ENCODE measurements around the gene SRRM1. TPM values are rescaled to one million over a fixed set of nuclear protein-coding genes. Genes with fewer than 3 reads are reported as not detected.

SRRM1 gene
- total RNA-seq, 1 donor from 2014 or later, result 242 TPM

GRCh38 chr1:24632832-24633175 is 10.3 kb upstream of the SRRM1 start:
- peaks cover 24% of the 10 kb centered on the region for H3K27me3 Mint-ChIP-seq (ENCODE audit: insufficient read depth)
- H3K4me3 Mint-ChIP-seq, result no peak overlapping the region
- no peak for DNase-seq (ENCODE audit: low spot score)
- no peaks in the 10 kb centered on the region for H3K4me1 Mint-ChIP-seq (ENCODE audit: low read depth)
- H3K36me3 Mint-ChIP-seq (ENCODE audit: low read depth), result no peaks in the 10 kb centered on the region
- no peak overlapping the region for H3K27ac Mint-ChIP-seq
- H3K9me3 Mint-ChIP-seq, result no peaks in the 10 kb centered on the region
- intact Hi-C loops (cut with micrococcal nuclease), result no loop called here

GRCh38 chr1:24635195-24635843 is 7.8 kb upstream of the SRRM1 start:
- no peak overlapping the region for H3K4me3 Mint-ChIP-seq
- DNase-seq (ENCODE audit: low spot score), result no peak
- no peaks in the 10 kb centered on the region for H3K9me3 Mint-ChIP-seq
- intact Hi-C loops (cut with micrococcal nuclease), result loop anchor here (1.0 to 2.0 kb wide), 5 partner anchors 42 to 436 kb away; no protein-coding TSS in a partner anchor
- peaks cover 15% of the 10 kb centered on the region for H3K27me3 Mint-ChIP-seq (ENCODE audit: insufficient read depth)
- no peak overlapping the region for H3K27ac Mint-ChIP-seq
- no peaks in the 10 kb centered on the region for H3K36me3 Mint-ChIP-seq (ENCODE audit: low read depth)
- no peaks in the 10 kb centered on the region for H3K4me1 Mint-ChIP-seq (ENCODE audit: low read depth)

GRCh38 chr1:24636661-24637357 is 6.3 kb upstream of the SRRM1 start:
- H3K4me3 Mint-ChIP-seq, result no peak overlapping the region
- peaks cover 8% of the 10 kb centered on the region for H3K4me1 Mint-ChIP-seq (ENCODE audit: low read depth)
- intact Hi-C loops (cut with micrococcal nuclease), result no loop called here
- no peak for DNase-seq (ENCODE audit: low spot score)
- H3K27ac Mint-ChIP-seq, result no peak overlapping the region
- H3K36me3 Mint-ChIP-seq (ENCODE audit: low read depth), result no peaks in the 10 kb centered on the region
- H3K9me3 Mint-ChIP-seq, result no peaks in the 10 kb centered on the region
- peaks cover 6% of the 10 kb centered on the region for H3K27me3 Mint-ChIP-seq (ENCODE audit: insufficient read depth)

- H3K9me3 Mint-ChIP-seq, result no peaks in the 10 kb centered on the region
- H3K36me3 Mint-ChIP-seq (ENCODE audit: low read depth), result peaks cover 2% of the 10 kb centered on the region
- intact Hi-C loops (cut with micrococcal nuclease), result no loop called here
- no peak for DNase-seq (ENCODE audit: low spot score)
- peaks cover 6% of the 10 kb centered on the region for H3K27me3 Mint-ChIP-seq (ENCODE audit: insufficient read depth)
- H3K27ac Mint-ChIP-seq, result peak overlapping the region; percentile 42
- no peak overlapping the region for H3K4me3 Mint-ChIP-seq
- H3K4me1 Mint-ChIP-seq (ENCODE audit: low read depth), result peaks cover 11% of the 10 kb centered on the region
Measured at GRCh38 chr1:24639094-24639493, 4.0 kb upstream of the SRRM1 start.

GRCh38 chr1:24639881-24640280 is 3.2 kb upstream of the SRRM1 start:
- Mint-ChIP-seq H3K27me3 (ENCODE audit: insufficient read depth) (peaks cover 6% of the 10 kb centered on the region), H3K9me3 (no peaks in the 10 kb centered on the region), H3K4me3 (no peak overlapping the region), H3K27ac (peak overlapping the region; percentile 42), H3K4me1 (ENCODE audit: low read depth) (peaks cover 19% of the 10 kb centered on the region), H3K36me3 (ENCODE audit: low read depth) (peaks cover 7% of the 10 kb centered on the region)
- no peak for DNase-seq (ENCODE audit: low spot score)
- intact Hi-C loops (cut with micrococcal nuclease), result loop anchor here (5.0 to 10.0 kb wide), 3 partner anchors 158 to 655 kb away; partner anchors contain the start of gene SRSF10

GRCh38 chr1:24640288-24640687 is 2.8 kb upstream of the SRRM1 start:
- Mint-ChIP-seq H3K9me3 (no peaks in the 10 kb centered on the region), H3K27me3 (ENCODE audit: insufficient read depth) (peaks cover 6% of the 10 kb centered on the region), H3K4me3 (peak overlapping the region; percentile 31), H3K4me1 (ENCODE audit: low read depth) (peaks cover 23% of the 10 kb centered on the region), H3K27ac (no peak overlapping the region), H3K36me3 (ENCODE audit: low read depth) (peaks cover 11% of the 10 kb centered on the region)
- DNase-seq (ENCODE audit: low spot score), result no peak
- intact Hi-C loops (cut with micrococcal nuclease), result loop anchor here (5.0 to 10.0 kb wide), 3 partner anchors 158 to 655 kb away; partner anchors contain the start of gene SRSF10

GRCh38 chr1:24641646-24642151 is 1.4 kb upstream of the SRRM1 start:
- peaks cover 32% of the 10 kb centered on the region for H3K4me1 Mint-ChIP-seq (ENCODE audit: low read depth)
- peak overlapping the region; percentile 94 for H3K4me3 Mint-ChIP-seq
- peaks cover under 1% of the 10 kb centered on the region for H3K27me3 Mint-ChIP-seq (ENCODE audit: insufficient read depth)
- peak overlapping the region; percentile 96 for H3K27ac Mint-ChIP-seq
- intact Hi-C loops (cut with micrococcal nuclease), result loop anchor here (1.0 to 10.0 kb wide), 7 partner anchors 107 to 657 kb away; partner anchors contain the start of genes RSRP1 and SRSF10
- peaks cover 21% of the 10 kb centered on the region for H3K36me3 Mint-ChIP-seq (ENCODE audit: low read depth)
- H3K9me3 Mint-ChIP-seq, result no peaks in the 10 kb centered on the region
- no peak for DNase-seq (ENCODE audit: low spot score)

- Mint-ChIP-seq H3K4me3 (peak overlapping the region; percentile 94), H3K27ac (peak overlapping the region; percentile 81), H3K9me3 (no peaks in the 10 kb centered on the region), H3K27me3 (ENCODE audit: insufficient read depth) (no peaks in the 10 kb centered on the region), H3K4me1 (ENCODE audit: low read depth) (peaks cover 51% of the 10 kb centered on the region), H3K36me3 (ENCODE audit: low read depth) (peaks cover 37% of the 10 kb centered on the region)
- intact Hi-C loops (cut with micrococcal nuclease), result loop anchor here (1.0 to 10.0 kb wide), 10 partner anchors 102 to 684 kb away; partner anchors contain the start of genes CLIC4, NIPAL3, PNRC2 and RSRP1
- DNase-seq (ENCODE audit: low spot score), result peak; percentile 44
Measured at GRCh38 chr1:24643363-24644099, 429 bp downstream of the SRRM1 start.

GRCh38 chr1:24644100-24644384 is 940 bp downstream of the SRRM1 start:
- Mint-ChIP-seq H3K4me1 (ENCODE audit: low read depth) (peaks cover 51% of the 10 kb centered on the region), H3K36me3 (ENCODE audit: low read depth) (peaks cover 40% of the 10 kb centered on the region), H3K27ac (peak overlapping the region; percentile 80), H3K9me3 (no peaks in the 10 kb centered on the region), H3K4me3 (peak overlapping the region; percentile 94), H3K27me3 (ENCODE audit: insufficient read depth) (no peaks in the 10 kb centered on the region)
- DNase-seq (ENCODE audit: low spot score), result peak; percentile 17
- intact Hi-C loops (cut with micrococcal nuclease), result loop anchor here (1.0 to 10.0 kb wide), 4 partner anchors 162 to 659 kb away; partner anchors contain the start of gene SRSF10

- H3K27me3 Mint-ChIP-seq (ENCODE audit: insufficient read depth), result no peaks in the 10 kb centered on the region
- no peak for DNase-seq (ENCODE audit: low spot score)
- no peak overlapping the region for H3K27ac Mint-ChIP-seq
- H3K36me3 Mint-ChIP-seq (ENCODE audit: low read depth), result peaks cover 74% of the 10 kb centered on the region
- no peak overlapping the region for H3K4me3 Mint-ChIP-seq
- H3K4me1 Mint-ChIP-seq (ENCODE audit: low read depth), result peaks cover 56% of the 10 kb centered on the region
- H3K9me3 Mint-ChIP-seq, result no peaks in the 10 kb centered on the region
- intact Hi-C loops (cut with micrococcal nuclease), result loop anchor here (10.0 kb wide), 1 partner anchor 664 kb away; the partner anchor contains the start of gene SRSF10
Measured at GRCh38 chr1:24648919-24649318, 5.8 kb downstream of the SRRM1 start.

GRCh38 chr1:24652382-24652781 is 9.3 kb downstream of the SRRM1 start:
- intact Hi-C loops (cut with micrococcal nuclease), result no loop called here
- Mint-ChIP-seq H3K36me3 (ENCODE audit: low read depth) (peaks cover 74% of the 10 kb centered on the region), H3K27ac (no peak overlapping the region), H3K9me3 (no peaks in the 10 kb centered on the region), H3K4me3 (no peak overlapping the region), H3K27me3 (ENCODE audit: insufficient read depth) (no peaks in the 10 kb centered on the region), H3K4me1 (ENCODE audit: low read depth) (peaks cover 43% of the 10 kb centered on the region)
- DNase-seq (ENCODE audit: low spot score), result no peak

GRCh38 chr1:24654010-24654409 is 10.9 kb downstream of the SRRM1 start:
- Mint-ChIP-seq H3K4me1 (ENCODE audit: low read depth) (peaks cover 40% of the 10 kb centered on the region), H3K36me3 (ENCODE audit: low read depth) (peaks cover 69% of the 10 kb centered on the region), H3K27me3 (ENCODE audit: insufficient read depth) (no peaks in the 10 kb centered on the region), H3K4me3 (no peak overlapping the region), H3K9me3 (no peaks in the 10 kb centered on the region), H3K27ac (no peak overlapping the region)
- intact Hi-C loops (cut with micrococcal nuclease), result no loop called here
- no peak for DNase-seq (ENCODE audit: low spot score)
